Activated B cell treated with CpG ODN at 0.5 μM for 24 hours (primary cell): ENCODE results near the gene CIAO1. TPM values are rescaled to one million over a fixed set of nuclear protein-coding genes. Genes with fewer than 3 reads are reported as not detected.
A peak's percentile ranks its signal among the peaks of the same experiment; 100 is the strongest.

Experiments used
- ATAC-seq: fragments of 200-7000 bp; cut with Tn5 transposase; one replicate; pipeline ENCODE4 v1.10.0; 2021; ENCODE audit warnings: low read depth, mild to moderate bottlenecking, moderate library complexity
- CTCF ChIA-PET: fragments of 350-600 bp; sonication (Branson Sonifier 250); formaldehyde crosslinking; loops from one replicate; lab custom pipeline; 2021; ENCODE audit warnings: antibody characterized with exemption; lab: Charles Lee
- POLR2A ChIA-PET: fragments of 350-600 bp; sonication (Branson Sonifier 250); formaldehyde crosslinking; loops from one replicate; lab custom pipeline; 2021; ENCODE audit warnings: antibody characterized with exemption; lab: Charles Lee
- DNase-seq: peaks from one replicate; pipeline ENCODE4 v3.0.0; 2022
- H3K27ac Mint-ChIP-seq: one replicate; pipeline ENCODE4 v1.8.0; 2020; ENCODE audit warnings: mixed read lengths
- H3K27me3 Mint-ChIP-seq: one replicate; pipeline ENCODE4 v1.8.0; 2021; ENCODE audit warnings: mixed read lengths
- H3K36me3 Mint-ChIP-seq: one replicate; pipeline ENCODE4 v1.8.0; 2021; ENCODE audit warnings: low read depth, mixed read lengths
- H3K4me1 Mint-ChIP-seq: one replicate; pipeline ENCODE4 v1.8.0; 2021; ENCODE audit warnings: mixed read lengths
- H3K4me3 Mint-ChIP-seq: one replicate; pipeline ENCODE4 v1.8.0; 2020; ENCODE audit warnings: mild to moderate bottlenecking, mixed read lengths
- H3K9me3 Mint-ChIP-seq: one replicate; pipeline ENCODE4 v1.8.0; 2020; ENCODE audit warnings: mixed read lengths
- intact Hi-C: fragments of 100-400 bp; cut with micrococcal nuclease; formaldehyde crosslinking; loops from one replicate; pipeline ENCODE4 v1.15.1; 2024
- total RNA-seq: library from RNA; stranded (reverse); gene quantifications from 2 replicates; pipeline ENCODE4 v1.2.3, GENCODE V29; 2022
- TF ChIP-seq, protein P1 (sequence below): fragments of 200-600 bp; IDR thresholded peaks from one replicate; pipeline ENCODE4 v1.8.0; 2022; ENCODE audit warnings: antibody characterized with exemption, mild to moderate bottlenecking

Gene CIAO1
- total RNA-seq, 1 donor from 2014 or later = 71.6 TPM

DNA sequence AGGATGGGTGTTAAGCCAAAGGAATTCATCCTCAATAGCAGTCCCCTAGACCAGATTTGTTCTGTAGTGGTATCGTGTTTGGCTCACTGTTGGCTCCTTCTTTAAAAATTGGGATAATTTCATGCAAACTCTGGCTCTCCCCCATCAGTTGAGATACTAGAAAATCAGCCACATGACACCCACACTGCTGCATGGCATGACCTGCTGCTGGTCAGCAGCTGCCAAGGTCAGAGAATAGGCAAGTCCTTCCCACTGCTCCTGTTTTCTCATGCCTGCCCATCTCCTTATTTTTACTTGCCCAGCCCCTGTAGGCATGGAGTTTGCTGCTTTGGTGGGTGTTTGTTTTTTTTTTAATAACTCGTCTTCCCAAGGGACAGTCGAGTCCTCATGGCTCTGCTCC is 40.3 kb downstream of the CIAO1 start:
- TF ChIP-seq, protein P1, sequence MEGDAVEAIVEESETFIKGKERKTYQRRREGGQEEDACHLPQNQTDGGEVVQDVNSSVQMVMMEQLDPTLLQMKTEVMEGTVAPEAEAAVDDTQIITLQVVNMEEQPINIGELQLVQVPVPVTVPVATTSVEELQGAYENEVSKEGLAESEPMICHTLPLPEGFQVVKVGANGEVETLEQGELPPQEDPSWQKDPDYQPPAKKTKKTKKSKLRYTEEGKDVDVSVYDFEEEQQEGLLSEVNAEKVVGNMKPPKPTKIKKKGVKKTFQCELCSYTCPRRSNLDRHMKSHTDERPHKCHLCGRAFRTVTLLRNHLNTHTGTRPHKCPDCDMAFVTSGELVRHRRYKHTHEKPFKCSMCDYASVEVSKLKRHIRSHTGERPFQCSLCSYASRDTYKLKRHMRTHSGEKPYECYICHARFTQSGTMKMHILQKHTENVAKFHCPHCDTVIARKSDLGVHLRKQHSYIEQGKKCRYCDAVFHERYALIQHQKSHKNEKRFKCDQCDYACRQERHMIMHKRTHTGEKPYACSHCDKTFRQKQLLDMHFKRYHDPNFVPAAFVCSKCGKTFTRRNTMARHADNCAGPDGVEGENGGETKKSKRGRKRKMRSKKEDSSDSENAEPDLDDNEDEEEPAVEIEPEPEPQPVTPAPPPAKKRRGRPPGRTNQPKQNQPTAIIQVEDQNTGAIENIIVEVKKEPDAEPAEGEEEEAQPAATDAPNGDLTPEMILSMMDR = no peak
- ChIA-PET POLR2A (interaction anchor here (0.6 to 2.6 kb wide), 12 partner anchors 9 to 203 kb away, joined by 3 to 44 read pairs (median 6); partner anchors contain the start of genes CIAO1, ITPRIPL1, NCAPH and STARD7), CTCF (interaction anchor here (0.8 kb wide), 1 partner anchor 14 kb away, joined by 3 read pairs; no protein-coding TSS in a partner anchor)
- ATAC-seq (no peak), DNase-seq (no peak)
- H3K4me1 Mint-ChIP-seq = peaks cover 45% of the 10 kb centered on the region
- H3K36me3 Mint-ChIP-seq = peaks cover 44% of the 10 kb centered on the region
- H3K4me3 Mint-ChIP-seq = peak overlapping the region; percentile 97
- intact Hi-C loops = loop anchor here (5.0 kb wide), 1 partner anchor 181 kb away; no protein-coding TSS in a partner anchor
- H3K27me3 Mint-ChIP-seq = no peaks in the 10 kb centered on the region
- no peaks in the 10 kb centered on the region for H3K9me3 Mint-ChIP-seq
- peak overlapping the region; percentile 97 for H3K27ac Mint-ChIP-seq

- Mint-ChIP-seq H3K27me3 (no peaks in the 10 kb centered on the region), H3K27ac (no peak overlapping the region), H3K4me1 (peaks cover 28% of the 10 kb centered on the region), H3K36me3 (peaks cover 25% of the 10 kb centered on the region), H3K4me3 (no peak overlapping the region), H3K9me3 (no peaks in the 10 kb centered on the region)
- ChIA-PET CTCF (no interaction called here), POLR2A (no interaction called here)
- TF ChIP-seq, protein P1 = no peak
- DNase-seq (no peak), ATAC-seq (no peak)
- intact Hi-C loops = loop anchor here (5.0 kb wide), 1 partner anchor 179 kb away; no protein-coding TSS in a partner anchor
These were observed 42.2 kb downstream of the CIAO1 start for GRCh38 chr2:96308248-96308647.

DNA sequence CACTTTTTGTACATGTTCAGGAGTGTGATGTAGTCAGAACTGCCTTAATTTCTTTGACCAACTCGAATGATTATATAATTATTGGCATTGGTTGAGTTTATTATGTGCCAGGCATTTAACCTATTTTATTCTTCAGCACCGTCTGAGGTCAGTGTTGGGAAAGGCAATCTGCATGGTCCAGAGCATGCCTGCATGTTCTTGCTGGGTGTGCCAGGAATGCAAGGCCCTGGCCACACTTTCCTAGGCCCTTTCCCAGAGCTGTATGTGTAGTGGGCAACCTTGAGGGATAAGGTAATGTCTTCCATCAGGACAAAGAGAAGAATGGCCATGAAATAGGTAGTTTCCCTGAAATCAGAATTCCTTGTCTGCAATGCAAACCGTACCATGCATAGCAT is 49.0 kb downstream of the CIAO1 start:
- no peaks in the 10 kb centered on the region for H3K36me3 Mint-ChIP-seq
- no peaks in the 10 kb centered on the region for H3K27me3 Mint-ChIP-seq
- intact Hi-C loops = no loop called here
- no peaks in the 10 kb centered on the region for H3K9me3 Mint-ChIP-seq
- TF ChIP-seq, protein P1 = no peak
- POLR2A ChIA-PET = interaction anchor here (0.7 kb wide), 1 partner anchor 9 kb away, joined by 3 read pairs; the partner anchor contains the start of gene SNRNP200
- no peak for DNase-seq
- no peak overlapping the region for H3K27ac Mint-ChIP-seq
- ATAC-seq = no peak
- H3K4me3 Mint-ChIP-seq = no peak overlapping the region
- CTCF ChIA-PET = no interaction called here
- H3K4me1 Mint-ChIP-seq = peaks cover 25% of the 10 kb centered on the region

DNA sequence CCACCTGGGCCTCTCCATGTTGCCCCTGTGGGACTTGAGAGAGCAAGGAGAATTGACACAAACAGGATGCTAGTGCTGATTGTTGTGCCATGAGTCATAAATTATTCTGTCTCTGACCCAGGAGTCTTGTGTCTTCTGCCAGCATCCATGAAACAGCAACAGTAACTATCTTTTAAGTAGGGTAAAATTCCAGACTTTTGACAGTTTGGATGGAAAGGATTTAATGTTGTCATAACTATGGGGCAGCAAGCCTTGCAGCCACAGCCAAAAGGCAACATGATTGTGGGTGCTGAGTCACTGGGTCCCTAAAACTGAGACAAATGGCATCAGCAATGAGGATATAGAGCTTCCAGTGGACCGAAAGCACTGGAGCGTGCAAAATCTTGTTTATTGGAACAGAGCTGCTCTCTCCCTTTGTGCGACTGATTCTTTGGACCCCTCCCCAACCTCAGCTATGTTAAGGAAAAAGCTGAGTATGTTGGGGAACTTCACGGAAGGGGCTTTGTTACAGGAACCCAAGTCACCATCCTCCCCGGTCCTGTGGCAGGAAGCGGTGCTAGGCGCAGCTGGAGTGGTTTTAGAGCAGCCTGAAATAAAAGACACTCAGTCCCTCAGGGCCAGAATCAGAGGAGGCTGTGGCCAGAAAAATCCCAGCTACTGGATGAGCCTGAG is 49.5 kb downstream of the CIAO1 start:
- CTCF ChIA-PET = interaction anchor here (1.2 kb wide), 1 partner anchor 9 kb away, joined by 4 read pairs; the partner anchor contains the start of gene ITPRIPL1
- ATAC-seq (peak; percentile 49), DNase-seq (no peak)
- intact Hi-C loops = no loop called here
- TF ChIP-seq, protein P1 = no peak
- Mint-ChIP-seq H3K9me3 (no peaks in the 10 kb centered on the region), H3K36me3 (no peaks in the 10 kb centered on the region), H3K4me3 (no peak overlapping the region), H3K27ac (no peak overlapping the region), H3K4me1 (peaks cover 31% of the 10 kb centered on the region), H3K27me3 (no peaks in the 10 kb centered on the region)
- POLR2A ChIA-PET = interaction anchor here (0.7 kb wide), 1 partner anchor 10 kb away, joined by 3 read pairs; the partner anchor contains the start of gene SNRNP200

DNA sequence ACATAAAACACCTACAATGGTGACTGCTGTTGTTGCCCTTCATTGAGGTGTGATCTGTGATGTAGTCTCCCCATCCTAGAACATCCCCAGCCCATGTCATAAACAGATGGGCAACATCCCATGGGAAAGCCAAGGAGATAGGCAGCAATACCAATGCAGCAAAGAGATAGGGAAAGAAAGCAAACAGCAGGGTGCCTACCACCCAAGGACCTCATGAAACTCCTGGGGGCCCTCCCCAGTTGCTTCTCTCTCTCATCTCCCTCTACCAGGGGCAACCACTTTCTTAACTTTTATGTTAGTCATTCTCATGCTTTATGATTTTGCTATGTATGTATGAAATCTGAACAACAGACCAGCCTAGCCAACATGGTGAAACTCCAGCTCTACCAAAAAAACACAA is 51.0 kb downstream of the CIAO1 start:
- Mint-ChIP-seq H3K27ac (no peak overlapping the region), H3K4me3 (no peak overlapping the region), H3K36me3 (peaks cover 4% of the 10 kb centered on the region), H3K9me3 (no peaks in the 10 kb centered on the region), H3K27me3 (no peaks in the 10 kb centered on the region), H3K4me1 (peaks cover 38% of the 10 kb centered on the region)
- ChIA-PET POLR2A (no interaction called here), CTCF (no interaction called here)
- TF ChIP-seq, protein P1 = no peak
- DNase-seq (no peak), ATAC-seq (no peak)
- intact Hi-C loops = no loop called here
